Gastroesophageal sphincter (tissue), 4 donors: ENCODE results near the gene C6orf141. TPM values are rescaled to one million over a fixed set of nuclear protein-coding genes. Genes with fewer than 3 reads are reported as not detected.

Experiments
- ATAC-seq: fragments of 150-250 bp; one replicate; pipeline ENCODE4 v1.9.1; 2016; ENCODE audit warnings: mild to moderate bottlenecking, moderate library complexity
- H3K27ac ChIP-seq, 4 donors: fragments of 200-600 bp; sonication (generic) in 3 of 4; 1 replicate in 3 of 4; 2 replicates in 1 of 4; pipeline ENCODE4 v1.5.1; 2016 to 2019
- H3K27me3 ChIP-seq: fragments of 200-600 bp; sonication (generic); one replicate; pipeline ENCODE4 v1.5.1; 2019
- H3K36me3 ChIP-seq, 2 donors: fragments of 200-600 bp; sonication (generic); one replicate each; pipeline ENCODE4 v1.5.1; 2019; ENCODE audit warnings: control low read depth in 1 of 2
- H3K4me1 ChIP-seq, 3 donors: fragments of 200-600 bp; sonication (generic); 1 replicate in 2 of 3; 2 replicates in 1 of 3; pipeline ENCODE4 v1.5.1; 2016 to 2019; ENCODE audit warnings: control low read depth in 2 of 3
- H3K4me3 ChIP-seq, 2 donors: fragments of 200-600 bp; sonication (generic); one replicate each; pipeline ENCODE4 v1.5.1; 2019; ENCODE audit warnings: mild to moderate bottlenecking in 1 of 2, moderate library complexity in 1 of 2
- H3K9me3 ChIP-seq, 3 donors: fragments of 200-600 bp; sonication (generic); one replicate each; pipeline ENCODE4 v1.5.1; 2017 to 2019; ENCODE audit warnings: control low read depth in 2 of 3
- CTCF ChIP-seq, 4 experiments: fragments of 200-600 bp in 2 of 4; fragments of 450-650 bp in 2 of 4; sonication (generic) in 1 of 4; IDR thresholded peaks; one replicate each; pipeline ENCODE4 v1.5.1; 2017 to 2019; ENCODE audit warnings: antibody characterized with exemption in 4 of 4, mild to moderate bottlenecking in 2 of 4, moderate library complexity in 2 of 4
- EP300 ChIP-seq: sonication (generic); formaldehyde crosslinking; IDR thresholded peaks from one replicate; pipeline ENCODE4 v1.6.1; 2017; ENCODE audit warnings: antibody characterized with exemption, mild to moderate bottlenecking
- POLR2A ChIP-seq, 2 donors: fragments of 450-650 bp; IDR thresholded peaks; one replicate each; pipeline ENCODE4 v1.6.1; 2017; ENCODE audit warnings: antibody characterized with exemption in 2 of 2, mild to moderate bottlenecking in 2 of 2, moderate library complexity in 1 of 2
- POLR2AphosphoS5 ChIP-seq: sonication (generic); formaldehyde crosslinking; IDR thresholded peaks from one replicate; pipeline ENCODE4 v1.6.1; 2017; ENCODE audit warnings: antibody characterized with exemption
- WGBS, 2 donors: methylation state at CpG; one replicate each; pipeline ENCODE4 v1.1.5; 2018; ENCODE audit warnings: low coverage in 1 of 2; 5-methylcytosine and 5-hydroxymethylcytosine counted together
- total RNA-seq, 4 donors: library from RNA; depleted of rRNA; stranded (reverse); fragments of >200 nt; gene quantifications; one replicate each; pipeline ENCODE4 v1.1.0, GENCODE V29; 2016

The C6orf141 gene
- total RNA-seq, 4 donors from 2014 or later: 1.6 to 2.6 (median 2.1) TPM

GRCh38 chr6:49546331-49546730, 4.1 kb upstream of the C6orf141 start:
- H3K9me3 ChIP-seq: no peaks in the 10 kb centered on the region
- H3K27ac ChIP-seq: no peak overlapping the region
- peaks cover 0 to 15% (median 6%) of the 10 kb centered on the region in 3 donors for H3K4me1 ChIP-seq
- H3K36me3 ChIP-seq: no peaks in the 10 kb centered on the region
- H3K4me3 ChIP-seq: no peak overlapping the region
- ATAC-seq: no peak
- WGBS, 2 donors: 63 to 79% methylated on average over 1 of the region's 1 CpG
- TF ChIP-seq CTCF (IDR thresholded peaks at IDR 0.05) (no peak), EP300 (no peak), POLR2A (IDR thresholded peaks at IDR 0.05) (no peak), POLR2AphosphoS5 (no peak)
- peaks cover 19% of the 10 kb centered on the region for H3K27me3 ChIP-seq

DNA sequence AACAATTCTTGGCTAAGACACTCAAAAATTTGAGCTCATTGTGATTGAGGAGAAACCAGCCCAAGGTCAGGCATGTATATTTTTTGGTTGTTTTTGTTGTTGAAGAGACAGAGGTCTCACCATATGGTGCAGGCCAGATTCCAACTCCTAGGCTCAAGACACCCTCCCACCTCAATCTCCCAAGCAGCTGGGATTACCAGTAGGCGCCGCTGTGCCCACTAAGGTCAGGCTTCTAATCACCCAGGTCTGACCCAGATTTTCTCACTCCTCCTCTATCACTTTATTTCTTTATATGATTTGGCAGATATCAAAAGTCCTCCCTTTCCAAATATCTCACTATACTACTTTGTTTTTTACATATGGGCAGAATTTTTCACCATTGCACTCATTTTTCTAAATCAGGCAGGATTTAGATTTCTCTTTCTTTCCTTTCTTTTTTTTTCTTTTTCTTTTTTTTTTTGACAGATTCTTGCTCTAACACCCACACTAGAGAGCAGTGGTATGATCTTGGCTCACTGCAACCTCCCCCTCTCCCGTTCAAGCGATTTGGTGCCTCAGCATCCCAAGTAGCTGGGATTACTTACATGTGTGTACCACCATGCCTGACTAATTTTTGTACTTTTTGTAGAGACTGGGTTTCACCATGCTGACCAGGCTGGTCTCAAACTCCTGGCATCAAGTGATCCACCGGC, 1.7 kb upstream of the C6orf141 start:
- no peak for ATAC-seq
- H3K27ac ChIP-seq: no peak overlapping the region
- TF ChIP-seq EP300 (no peak), CTCF (IDR thresholded peaks at IDR 0.05) (no peak), POLR2AphosphoS5 (no peak), POLR2A (IDR thresholded peaks at IDR 0.05) (no peak)
- H3K36me3 ChIP-seq: no peaks in the 10 kb centered on the region
- no peaks in the 10 kb centered on the region for H3K9me3 ChIP-seq
- peaks cover 0 to 22% (median 12%) of the 10 kb centered on the region in 3 donors for H3K4me1 ChIP-seq
- peaks cover 40% of the 10 kb centered on the region for H3K27me3 ChIP-seq
- no peak overlapping the region for H3K4me3 ChIP-seq
- WGBS, 2 donors: 68 to 75% methylated on average over 4 to 5 of the region's 5 CpGs

GRCh38 chr6:49549691-49550491, 577 bp upstream of the C6orf141 start:
- Histone ChIP-seq H3K27me3 (peaks cover 40% of the 10 kb centered on the region), H3K27ac (no peak overlapping the region), H3K4me1 (peaks cover 0 to 22% (median 12%) of the 10 kb centered on the region in 3 donors), H3K9me3 (no peaks in the 10 kb centered on the region), H3K4me3 (peak overlapping the region; percentile 20 to 50), H3K36me3 (no peaks in the 10 kb centered on the region)
- TF ChIP-seq EP300 (no peak), CTCF (IDR thresholded peaks at IDR 0.05) (no peak), POLR2A (IDR thresholded peaks at IDR 0.05) (no peak), POLR2AphosphoS5 (no peak)
- no peak for ATAC-seq
- 34% methylated on average over 17 of the region's 20 CpGs; no CpG with 5 or more reads in 1 of the 2 donors for whole genome bisulfite sequencing, 2 donors

DNA sequence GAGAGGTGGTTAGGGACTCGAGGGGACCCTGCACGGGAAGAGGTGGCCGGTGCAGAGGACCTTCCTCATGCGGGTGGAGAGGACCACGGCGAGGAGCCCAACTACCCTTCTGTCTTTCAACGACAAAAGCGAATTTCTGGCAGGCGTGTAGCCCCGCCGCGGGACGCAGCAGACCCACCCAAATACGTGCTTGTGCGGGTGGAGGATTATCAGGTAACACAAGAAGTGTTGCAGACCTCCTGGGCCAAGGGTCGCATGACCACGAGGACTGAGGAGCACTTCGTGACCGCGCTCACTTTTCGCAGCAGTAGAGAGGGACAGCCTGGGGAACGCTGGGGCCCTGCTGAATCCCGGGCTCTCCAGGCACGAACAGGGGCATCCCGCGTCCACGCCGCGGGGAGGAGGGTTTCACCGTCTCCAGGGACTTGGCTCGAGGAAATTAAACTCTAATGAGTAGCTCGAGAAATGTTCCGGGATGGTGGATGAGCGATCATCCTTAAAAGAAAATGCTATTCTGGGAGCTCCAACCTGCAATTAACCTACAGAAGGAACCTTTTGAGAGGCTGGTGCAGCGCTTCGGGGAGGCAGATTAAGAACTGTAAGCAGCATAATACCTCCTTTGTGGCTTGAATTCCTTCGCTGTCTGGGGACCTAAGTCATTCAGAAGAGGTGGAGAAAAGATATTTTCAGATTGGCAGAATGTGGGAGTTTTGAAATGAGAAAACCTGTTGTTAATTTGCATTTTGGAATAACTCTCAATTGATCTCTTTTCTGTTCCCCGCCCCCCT, 804 bp downstream of the C6orf141 start:
- H3K36me3 ChIP-seq: no peaks in the 10 kb centered on the region
- H3K9me3 ChIP-seq: no peaks in the 10 kb centered on the region
- peaks cover 0 to 22% (median 12%) of the 10 kb centered on the region in 3 donors for H3K4me1 ChIP-seq
- no peak for TF ChIP-seq POLR2A (IDR thresholded peaks at IDR 0.05)
- no peak for TF ChIP-seq POLR2AphosphoS5
- no peak for TF ChIP-seq CTCF (IDR thresholded peaks at IDR 0.05)
- TF ChIP-seq EP300: no peak
- no peak overlapping the region for H3K27ac ChIP-seq
- H3K27me3 ChIP-seq: peaks cover 40% of the 10 kb centered on the region
- WGBS, 2 donors: 1 to 13% methylated on average over 2 to 20 of the region's 38 CpGs
- peak; percentile 32 for ATAC-seq
- H3K4me3 ChIP-seq: peak overlapping the region; percentile 20 to 50
